Neutrophil (primary cell): ENCODE results near the gene TACR2.

Experiments
- H3K27ac ChIP-seq: fragments of 200-600 bp; sonication (generic); 2 replicates; pipeline ENCODE4 v1.5.1; 2016; ENCODE audit warnings: mild to moderate bottlenecking, moderate library complexity
- H3K27me3 ChIP-seq: fragments of 200-600 bp; sonication (generic); 2 replicates; pipeline ENCODE4 v1.6.0; 2016; ENCODE audit warnings: mild to moderate bottlenecking
- H3K36me3 ChIP-seq: fragments of 200-600 bp; sonication (generic); 2 replicates; pipeline ENCODE4 v1.5.1; 2017
- H3K4me1 ChIP-seq, 2 experiments: fragments of 200-600 bp in 1 of 2; sonication (generic) in 1 of 2; 1 replicate in 1 of 2; 2 replicates in 1 of 2; pipeline versions ENCODE4 v1.5.1 to v1.6.1; 2013 to 2016; ENCODE audit warnings: low read depth in 1 of 2, low read length in 1 of 2, mild to moderate bottlenecking in 1 of 2, moderate library complexity in 1 of 2; ENCODE audit not compliant: control insufficient read depth in 1 of 2, insufficient read depth in 1 of 2
- H3K4me3 ChIP-seq, 2 experiments: fragments of 200-600 bp in 1 of 2; sonication (generic) in 1 of 2; 1 replicate in 1 of 2; 2 replicates in 1 of 2; pipeline ENCODE4 v1.5.1; 2013 to 2016; ENCODE audit warnings: low read depth in 1 of 2, low read length in 1 of 2, mild to moderate bottlenecking in 1 of 2, moderate library complexity in 1 of 2
- H3K9me3 ChIP-seq: fragments of 200-600 bp; sonication (generic); 2 replicates; pipeline ENCODE4 v1.5.1; 2016
- CTCF ChIP-seq: fragments of 200-600 bp; sonication (generic); IDR thresholded peaks from 2 replicates; pipeline ENCODE4 v1.5.1; 2016; ENCODE audit warnings: antibody characterized with exemption

The TACR2 gene

GRCh38 chr10:69446229-69446628, 29.5 kb upstream of the TACR2 start:
- Histone ChIP-seq H3K27me3 (peaks cover 17% of the 10 kb centered on the region), H3K4me3 (no peak overlapping the region), H3K36me3 (no peaks in the 10 kb centered on the region), H3K4me1 (peaks cover 8 to 18% of the 10 kb centered on the region in 2 experiments), H3K9me3 (no peaks in the 10 kb centered on the region), H3K27ac (no peak overlapping the region)
- no peak for TF ChIP-seq CTCF

GRCh38 chr10:69445041-69445440, 28.3 kb upstream of the TACR2 start:
- TF ChIP-seq CTCF, result no peak
- Histone ChIP-seq H3K27me3 (peaks cover 6% of the 10 kb centered on the region), H3K4me3 (no peak overlapping the region), H3K36me3 (no peaks in the 10 kb centered on the region), H3K27ac (no peak overlapping the region), H3K4me1 (peaks cover 9 to 17% of the 10 kb centered on the region in 2 experiments), H3K9me3 (no peaks in the 10 kb centered on the region)

- Histone ChIP-seq H3K27ac (no peak overlapping the region), H3K9me3 (no peaks in the 10 kb centered on the region), H3K4me3 (no peak overlapping the region), H3K36me3 (no peaks in the 10 kb centered on the region), H3K4me1 (peaks cover 26 to 34% of the 10 kb centered on the region in 2 experiments), H3K27me3 (no peaks in the 10 kb centered on the region)
- no peak for TF ChIP-seq CTCF
These were observed 26.6 kb upstream of the TACR2 start for GRCh38 chr10:69443354-69443753.

- Histone ChIP-seq H3K4me3 (no peak overlapping the region), H3K27ac (peak overlapping the region; percentile 62), H3K27me3 (no peaks in the 10 kb centered on the region), H3K36me3 (no peaks in the 10 kb centered on the region), H3K4me1 (peaks cover 25 to 34% of the 10 kb centered on the region in 2 experiments), H3K9me3 (no peaks in the 10 kb centered on the region)
- TF ChIP-seq CTCF, result no peak
These were observed 23.2 kb upstream of the TACR2 start for GRCh38 chr10:69439813-69440506.

- Histone ChIP-seq H3K9me3 (no peaks in the 10 kb centered on the region), H3K4me3 (no peak overlapping the region), H3K36me3 (no peaks in the 10 kb centered on the region), H3K27me3 (no peaks in the 10 kb centered on the region), H3K4me1 (peaks cover 24 to 28% of the 10 kb centered on the region in 2 experiments), H3K27ac (peak overlapping the region; percentile 62)
- TF ChIP-seq CTCF, result no peak
These were observed 22.6 kb upstream of the TACR2 start for GRCh38 chr10:69439350-69439739.
